ENCODE data around the gene FLYWCH1.
A peak's percentile ranks its signal among the peaks of the same experiment; 100 is the strongest.

FLYWCH1 gene

GRCh38 chr16:2968368-2968737 is 56.6 kb downstream of the FLYWCH1 start:
- no peak for DNase-seq (ENCODE audit: low read depth in 3 of 3)

GRCh38 chr16:2968738-2969544 is 57.2 kb downstream of the FLYWCH1 start, which contains the start of gene PAQR4:
Gene PAQR4, plus strand, starts transcription at chr16:2969348. Its CDS starts 327 bp downstream, at chr16:2969675.
- DNase-seq (ENCODE audit: low read depth in 3 of 3): peak; percentile 56 to 86 (median 64)

GRCh38 chr16:2969545-2970521 is 58.1 kb downstream of the FLYWCH1 start:
- peak; percentile 41 to 86 (median 55) for DNase-seq (ENCODE audit: low read depth in 3 of 3)

GRCh38 chr16:2970563-2970962 is 58.8 kb downstream of the FLYWCH1 start:
- DNase-seq (ENCODE audit: low read depth in 3 of 3): no peak

GRCh38 chr16:2971134-2971984 is 59.6 kb downstream of the FLYWCH1 start:
- no peak for DNase-seq (ENCODE audit: low read depth in 3 of 3)

- DNase-seq (ENCODE audit: low read depth in 3 of 3): no peak
These were observed 60.5 kb downstream of the FLYWCH1 start for GRCh38 chr16:2971985-2972784.

GRCh38 chr16:2973093-2973492 is 61.4 kb downstream of the FLYWCH1 start:
- DNase-seq (ENCODE audit: low read depth in 3 of 3): no peak

GRCh38 chr16:2973605-2974318 is 62.0 kb downstream of the FLYWCH1 start:
- no peak for DNase-seq (ENCODE audit: low read depth in 3 of 3)

GRCh38 chr16:2974319-2975056 is 62.8 kb downstream of the FLYWCH1 start:
- no peak for DNase-seq (ENCODE audit: low read depth in 3 of 3)

- no peak for DNase-seq (ENCODE audit: low read depth in 3 of 3)
These were observed 63.5 kb downstream of the FLYWCH1 start for GRCh38 chr16:2975161-2975795.

- DNase-seq (ENCODE audit: low read depth in 3 of 3): no peak
These were observed 64.5 kb downstream of the FLYWCH1 start for GRCh38 chr16:2976201-2976600.

GRCh38 chr16:2976673-2977072 is 64.9 kb downstream of the FLYWCH1 start:
- no peak for DNase-seq (ENCODE audit: low read depth in 3 of 3)

- no peak for DNase-seq (ENCODE audit: low read depth in 3 of 3)
These were observed 65.7 kb downstream of the FLYWCH1 start for GRCh38 chr16:2977440-2977839.

- no peak for DNase-seq (ENCODE audit: low read depth in 3 of 3)
These were observed 68.0 kb downstream of the FLYWCH1 start for GRCh38 chr16:2979669-2980226.

- DNase-seq (ENCODE audit: low read depth in 3 of 3): peak; percentile 89 to 95 (median 95)
These were observed 68.8 kb downstream of the FLYWCH1 start, which contains the start of gene PKMYT1 for GRCh38 chr16:2980227-2981176. Gene PKMYT1, minus strand, starts transcription at chr16:2980446. Its CDS starts 789 bp downstream, at chr16:2979657.

GRCh38 chr16:2981177-2981898 is 69.6 kb downstream of the FLYWCH1 start:
- no peak for DNase-seq (ENCODE audit: low read depth in 3 of 3)

- no peak for DNase-seq (ENCODE audit: low read depth in 3 of 3)
These were observed 70.1 kb downstream of the FLYWCH1 start for GRCh38 chr16:2981899-2982250.

All from stimulated activated CD4-positive, alpha-beta T cell treated with anti-CD3 and anti-CD28 coated beads, TNF-alpha, amount 100 ng/mL, for 24 hours (primary cell).